Kidney epithelial cell (primary cell): ENCODE data around the gene CNNM4. TPM values are rescaled to one million over a fixed set of nuclear protein-coding genes. Genes with fewer than 3 reads are reported as not detected.

ENCODE experiments used
- DNase-seq: peaks from one replicate; pipeline ENCODE4 v3.0.0-alpha.2; 2010; ENCODE audit warnings: low read depth
- H3K27me3 ChIP-seq: 2 replicates; pipeline ENCODE4 v1.6.0; 2011; ENCODE audit warnings: low read length; ENCODE audit not compliant: control insufficient read depth, insufficient read depth
- H3K36me3 ChIP-seq: 2 replicates; pipeline ENCODE4 v1.5.1; 2011; ENCODE audit warnings: low read length; ENCODE audit not compliant: control insufficient read depth, insufficient read depth
- H3K4me3 ChIP-seq: 2 replicates; pipeline ENCODE4 v1.5.1; 2011; ENCODE audit warnings: low read depth, mild to moderate bottlenecking, control low read depth, low read length
- total RNA-seq: library from RNA; depleted of rRNA; stranded (reverse); fragments of >200 nt; gene quantifications from 2 replicates; pipeline ENCODE4 v1.2.3, GENCODE V29; 2015
- TF ChIP-seq, protein P1 (sequence below): IDR thresholded peaks from 2 replicates; pipeline ENCODE4 v1.5.1; 2011; ENCODE audit warnings: mild to moderate bottlenecking, moderate library complexity, low read length, control low read depth, inconsistent platforms; ENCODE audit not compliant: insufficient read depth, poor library complexity, severe bottlenecking

Gene CNNM4
- total RNA-seq, 1 donor from 2014 or later = 8.2 TPM

DNA sequence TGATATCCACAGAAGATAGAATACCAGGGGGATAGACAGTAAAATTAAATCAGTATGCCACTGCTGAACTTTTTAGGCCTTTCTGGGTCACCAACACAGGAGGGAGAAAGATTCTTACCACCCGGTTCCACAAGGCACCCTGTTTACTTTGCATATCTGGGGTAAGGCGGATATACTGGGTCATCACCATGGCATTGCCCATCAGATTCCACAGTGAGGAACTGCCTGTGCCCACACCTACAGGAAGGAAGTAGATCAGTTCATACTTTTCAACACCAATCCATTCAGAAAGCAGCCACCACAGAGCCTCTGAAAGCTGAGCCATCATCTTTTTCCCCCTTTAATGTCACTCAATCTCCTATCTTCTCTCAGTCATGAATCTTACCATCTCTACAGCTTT is 22.9 kb upstream of the CNNM4 start:
- Histone ChIP-seq H3K36me3 (no peaks in the 10 kb centered on the region), H3K27me3 (no peaks in the 10 kb centered on the region), H3K4me3 (no peak overlapping the region)
- TF ChIP-seq, protein P1, sequence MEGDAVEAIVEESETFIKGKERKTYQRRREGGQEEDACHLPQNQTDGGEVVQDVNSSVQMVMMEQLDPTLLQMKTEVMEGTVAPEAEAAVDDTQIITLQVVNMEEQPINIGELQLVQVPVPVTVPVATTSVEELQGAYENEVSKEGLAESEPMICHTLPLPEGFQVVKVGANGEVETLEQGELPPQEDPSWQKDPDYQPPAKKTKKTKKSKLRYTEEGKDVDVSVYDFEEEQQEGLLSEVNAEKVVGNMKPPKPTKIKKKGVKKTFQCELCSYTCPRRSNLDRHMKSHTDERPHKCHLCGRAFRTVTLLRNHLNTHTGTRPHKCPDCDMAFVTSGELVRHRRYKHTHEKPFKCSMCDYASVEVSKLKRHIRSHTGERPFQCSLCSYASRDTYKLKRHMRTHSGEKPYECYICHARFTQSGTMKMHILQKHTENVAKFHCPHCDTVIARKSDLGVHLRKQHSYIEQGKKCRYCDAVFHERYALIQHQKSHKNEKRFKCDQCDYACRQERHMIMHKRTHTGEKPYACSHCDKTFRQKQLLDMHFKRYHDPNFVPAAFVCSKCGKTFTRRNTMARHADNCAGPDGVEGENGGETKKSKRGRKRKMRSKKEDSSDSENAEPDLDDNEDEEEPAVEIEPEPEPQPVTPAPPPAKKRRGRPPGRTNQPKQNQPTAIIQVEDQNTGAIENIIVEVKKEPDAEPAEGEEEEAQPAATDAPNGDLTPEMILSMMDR = no peak
- no peak for DNase-seq

DNA sequence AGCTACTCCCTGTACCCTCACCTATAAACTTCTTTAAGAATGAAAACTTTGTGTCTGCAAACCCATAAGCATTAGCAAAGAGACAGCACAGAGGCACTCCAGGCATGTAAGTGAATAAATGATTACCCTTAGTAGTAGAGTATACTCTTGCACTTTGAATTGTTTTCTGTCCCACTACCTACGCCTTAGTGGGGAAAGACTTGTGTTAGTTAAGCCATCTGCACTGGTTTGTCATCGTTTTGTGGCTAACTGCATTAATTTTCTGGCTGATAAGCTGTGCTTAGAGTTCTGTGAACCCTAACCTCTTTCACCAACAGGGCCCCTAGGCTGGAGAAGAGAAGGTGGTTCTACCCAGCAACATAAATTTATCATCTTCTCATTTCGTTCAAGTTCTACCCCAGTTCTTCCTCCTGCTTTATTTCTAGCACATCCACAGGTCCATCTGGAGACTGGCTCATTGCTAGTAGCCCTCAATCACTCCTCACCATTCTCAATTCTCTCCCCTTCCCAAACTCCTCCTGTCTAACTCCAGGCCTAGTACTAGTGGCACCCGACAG is 21.5 kb upstream of the CNNM4 start:
- no peaks in the 10 kb centered on the region for H3K36me3 ChIP-seq
- peak overlapping the region; percentile 82 for H3K4me3 ChIP-seq
- DNase-seq = no peak
- no peaks in the 10 kb centered on the region for H3K27me3 ChIP-seq
- TF ChIP-seq, protein P1 = no peak

DNA sequence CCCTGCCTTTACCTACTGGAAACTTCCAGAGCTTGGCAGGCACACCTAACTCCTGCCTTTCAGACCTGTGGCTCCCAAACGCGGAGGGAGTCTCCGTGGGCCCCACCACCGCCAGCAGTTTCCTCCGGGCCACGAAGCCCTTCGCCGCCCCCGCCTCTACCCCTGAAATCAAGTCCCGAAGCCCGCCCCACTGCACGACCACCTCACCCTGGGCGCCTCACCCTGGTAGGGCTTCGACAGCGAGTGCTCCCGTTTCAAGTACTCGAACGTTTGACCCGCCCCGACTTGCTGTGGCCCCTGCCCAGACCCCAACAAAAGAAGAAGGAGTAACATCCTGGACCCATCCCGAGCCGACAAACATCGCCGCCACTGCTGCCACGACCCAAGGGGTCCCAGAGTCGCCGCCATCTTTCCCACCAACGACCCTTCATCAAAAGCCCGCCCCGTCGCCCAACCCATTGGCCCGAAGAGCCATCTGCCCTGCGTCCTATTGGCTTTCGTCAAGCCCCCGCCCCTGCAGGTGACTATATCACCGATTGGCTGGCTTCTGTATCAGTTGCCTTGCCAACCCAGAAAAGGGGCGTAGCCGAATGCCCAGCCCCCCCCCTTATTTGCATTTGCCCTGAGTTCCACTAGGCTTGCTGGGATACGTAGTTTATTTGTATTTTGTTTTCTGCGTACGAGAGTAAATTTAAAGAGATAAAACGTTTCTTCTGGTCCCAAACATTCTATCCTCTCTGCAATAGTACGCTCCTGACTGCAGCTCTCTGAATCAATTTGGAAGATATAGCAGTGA is 20.9 kb upstream of the CNNM4 start, which contains the start of gene LMAN2L:
Gene LMAN2L (minus strand): TSS at position 432 of the 796 bp plus-strand sequence. CDS start 24 bp downstream, at position 408.
- H3K27me3 ChIP-seq = no peaks in the 10 kb centered on the region
- TF ChIP-seq, protein P1 = no peak
- DNase-seq = peak; percentile 91

DNA sequence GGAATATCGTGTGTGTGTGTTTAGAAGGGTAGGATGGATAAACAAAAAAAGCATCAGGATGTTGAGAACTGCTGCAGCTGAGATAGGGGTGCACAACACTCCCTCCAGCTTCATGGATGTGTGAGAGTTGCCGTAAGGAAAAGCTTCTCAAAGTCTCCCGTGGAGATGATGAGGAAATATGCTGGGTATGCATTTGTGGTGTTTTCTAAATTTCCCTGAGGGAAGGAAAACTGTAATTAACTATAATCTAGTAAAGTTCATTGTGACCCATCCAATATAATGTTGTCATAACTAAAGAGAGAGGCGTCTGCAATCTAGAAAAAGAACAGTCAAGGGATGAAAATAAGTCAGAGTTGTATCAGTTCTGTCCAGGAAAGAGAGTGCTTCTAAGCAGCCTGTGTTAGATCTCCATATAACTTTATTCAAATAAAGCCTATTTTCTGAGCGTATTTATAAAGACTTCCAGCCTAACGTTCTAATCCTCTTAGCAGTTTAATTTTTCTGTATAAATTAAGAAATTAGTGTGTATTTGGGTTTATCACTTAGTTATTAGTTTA is 13.6 kb upstream of the CNNM4 start:
- H3K27me3 ChIP-seq = no peaks in the 10 kb centered on the region
- no peaks in the 10 kb centered on the region for H3K36me3 ChIP-seq
- DNase-seq = no peak
- no peak overlapping the region for H3K4me3 ChIP-seq
- TF ChIP-seq, protein P1 = no peak

More for the DNA sequence above, 20.9 kb upstream of the CNNM4 start, which contains the start of gene LMAN2L:
- peak within 1 kb of the TSS; percentile 82 for H3K4me3 ChIP-seq
- no peaks in the 10 kb centered on the region for H3K36me3 ChIP-seq

DNA sequence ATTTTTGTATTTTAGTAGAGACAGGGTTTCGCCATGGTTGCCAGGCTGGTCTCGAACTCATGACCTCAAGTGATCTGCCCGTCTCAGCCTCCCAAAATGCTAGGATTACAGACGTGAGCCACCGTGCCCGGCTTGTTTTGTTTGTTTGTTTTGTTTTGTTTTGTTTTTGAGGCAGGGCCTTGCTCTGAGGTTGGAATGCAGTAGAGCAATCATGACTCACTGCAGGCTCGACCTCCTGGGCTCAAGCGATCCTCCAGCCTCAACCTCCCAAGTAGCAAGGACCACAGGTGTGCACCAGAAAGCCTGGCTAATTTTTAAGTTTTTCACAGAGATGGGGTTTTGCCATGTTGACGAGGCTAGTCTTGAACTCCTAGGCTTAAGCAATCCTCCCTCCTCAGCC is 8.9 kb upstream of the CNNM4 start:
- no peaks in the 10 kb centered on the region for H3K36me3 ChIP-seq
- DNase-seq = no peak
- no peaks in the 10 kb centered on the region for H3K27me3 ChIP-seq
- no peak overlapping the region for H3K4me3 ChIP-seq
- TF ChIP-seq, protein P1 = no peak
